Muscle layer of colon (tissue), 2 donors: ENCODE results near the gene AKT1.

Source experiments
- H3K27ac ChIP-seq: one replicate; pipeline ENCODE4 v1.7.0; 2013; ENCODE audit warnings: low read depth, mild to moderate bottlenecking, low read length, moderate library complexity
- H3K27me3 ChIP-seq, 2 donors: one replicate each; pipeline ENCODE4 v1.7.0; 2013; ENCODE audit warnings: low read length in 2 of 2, mild to moderate bottlenecking in 2 of 2; ENCODE audit not compliant: insufficient read depth in 2 of 2, control insufficient read depth in 1 of 2
- H3K36me3 ChIP-seq: one replicate; pipeline ENCODE4 v1.7.0; 2013; ENCODE audit warnings: mild to moderate bottlenecking, low read length; ENCODE audit not compliant: insufficient read depth
- H3K4me1 ChIP-seq: one replicate; pipeline ENCODE4 v1.7.0; 2013; ENCODE audit warnings: mild to moderate bottlenecking, low read length; ENCODE audit not compliant: insufficient read depth
- H3K4me3 ChIP-seq, 2 donors: one replicate each; pipeline ENCODE4 v1.7.0; 2013; ENCODE audit warnings: low read length in 2 of 2, low read depth in 1 of 2, mild to moderate bottlenecking in 1 of 2, moderate library complexity in 1 of 2
- H3K9ac ChIP-seq: one replicate; pipeline ENCODE4 v1.7.0; 2013; ENCODE audit warnings: low read length
- H3K9me3 ChIP-seq: one replicate; pipeline ENCODE4 v1.7.0; 2013; ENCODE audit warnings: mild to moderate bottlenecking, low read length
- donor health status: abdominal sarcoma.
- donor health status: Adenocarcinoma of cecum.

The AKT1 gene

DNA sequence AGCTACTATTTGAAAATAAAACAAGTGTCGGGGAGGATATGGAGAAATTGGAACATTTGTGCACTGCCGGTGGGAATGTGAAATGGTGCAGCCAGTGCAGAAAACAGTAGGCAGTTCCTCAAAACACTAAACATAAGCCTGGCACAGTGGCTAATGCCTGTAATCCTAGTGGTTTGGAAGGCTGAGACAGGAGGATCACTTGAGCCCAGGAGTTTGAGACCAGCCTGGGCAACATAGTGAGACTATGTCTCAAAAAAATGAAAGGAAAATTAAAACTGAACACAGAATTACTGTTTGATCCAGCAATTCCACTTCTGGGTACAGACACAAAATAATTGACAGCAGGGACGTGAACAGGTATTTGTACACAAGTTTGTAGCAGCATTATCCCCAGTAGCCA, 30.0 kb downstream of the AKT1 start:
- peaks cover under 1% of the 10 kb centered on the region for H3K36me3 ChIP-seq
- no peaks in the 10 kb centered on the region for H3K27me3 ChIP-seq
- H3K4me1 ChIP-seq = peaks cover 7% of the 10 kb centered on the region
- no peak overlapping the region for H3K9ac ChIP-seq
- H3K27ac ChIP-seq = no peak overlapping the region
- H3K9me3 ChIP-seq = no peaks in the 10 kb centered on the region
- H3K4me3 ChIP-seq = no peak overlapping the region

DNA sequence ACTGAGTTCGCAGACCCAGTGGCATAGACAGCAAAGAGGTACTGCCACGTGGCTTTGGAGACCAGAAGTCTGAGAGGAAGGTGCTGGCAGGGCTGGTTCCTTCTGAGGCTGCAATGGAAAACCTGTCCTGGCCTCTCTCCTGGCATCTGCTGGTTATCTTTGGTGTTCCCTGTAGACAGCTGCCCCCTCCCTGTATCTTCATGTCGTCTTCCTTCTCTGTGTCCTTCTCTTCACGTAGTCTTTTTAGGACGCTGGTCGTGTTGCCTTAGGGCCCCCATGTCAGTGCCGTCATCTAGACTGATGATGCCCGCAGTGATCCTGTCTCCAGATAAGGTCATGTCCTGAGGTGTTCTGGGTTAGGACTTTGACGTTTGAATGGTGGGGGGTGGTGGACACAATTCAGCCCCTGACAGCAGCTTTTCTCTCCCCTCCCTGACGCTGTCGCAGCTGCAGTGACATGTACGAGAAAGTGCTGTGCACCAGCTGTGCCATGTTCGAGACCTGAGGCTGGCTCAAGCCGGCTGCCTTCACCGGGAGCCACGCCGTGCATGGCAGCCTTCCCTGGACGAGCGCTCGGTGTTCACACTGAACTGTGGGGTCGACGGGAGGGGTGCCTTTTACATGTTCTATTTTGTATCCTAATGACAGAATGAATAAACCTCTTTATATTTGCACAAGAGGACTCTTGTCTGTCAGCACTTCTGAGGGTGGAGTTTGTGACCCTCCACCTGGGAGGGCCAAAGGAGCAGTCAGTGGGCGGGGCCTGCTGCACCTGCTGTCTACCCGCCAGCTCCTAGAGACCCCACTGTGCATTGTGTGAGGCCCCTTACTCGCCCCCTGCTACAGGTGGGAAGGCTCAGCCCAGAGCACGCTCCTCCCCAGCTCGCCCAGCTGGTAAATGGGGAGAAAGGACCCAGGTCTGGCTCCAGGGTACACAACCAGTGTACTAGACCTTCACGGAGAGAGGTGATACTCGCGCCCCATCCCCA, 36.3 kb downstream of the AKT1 start:
- Histone ChIP-seq H3K4me3 (no peak overlapping the region), H3K36me3 (peaks cover 40% of the 10 kb centered on the region), H3K27ac (no peak overlapping the region), H3K4me1 (peaks cover 12% of the 10 kb centered on the region), H3K9ac (no peak overlapping the region), H3K9me3 (no peaks in the 10 kb centered on the region), H3K27me3 (no peaks in the 10 kb centered on the region)

DNA sequence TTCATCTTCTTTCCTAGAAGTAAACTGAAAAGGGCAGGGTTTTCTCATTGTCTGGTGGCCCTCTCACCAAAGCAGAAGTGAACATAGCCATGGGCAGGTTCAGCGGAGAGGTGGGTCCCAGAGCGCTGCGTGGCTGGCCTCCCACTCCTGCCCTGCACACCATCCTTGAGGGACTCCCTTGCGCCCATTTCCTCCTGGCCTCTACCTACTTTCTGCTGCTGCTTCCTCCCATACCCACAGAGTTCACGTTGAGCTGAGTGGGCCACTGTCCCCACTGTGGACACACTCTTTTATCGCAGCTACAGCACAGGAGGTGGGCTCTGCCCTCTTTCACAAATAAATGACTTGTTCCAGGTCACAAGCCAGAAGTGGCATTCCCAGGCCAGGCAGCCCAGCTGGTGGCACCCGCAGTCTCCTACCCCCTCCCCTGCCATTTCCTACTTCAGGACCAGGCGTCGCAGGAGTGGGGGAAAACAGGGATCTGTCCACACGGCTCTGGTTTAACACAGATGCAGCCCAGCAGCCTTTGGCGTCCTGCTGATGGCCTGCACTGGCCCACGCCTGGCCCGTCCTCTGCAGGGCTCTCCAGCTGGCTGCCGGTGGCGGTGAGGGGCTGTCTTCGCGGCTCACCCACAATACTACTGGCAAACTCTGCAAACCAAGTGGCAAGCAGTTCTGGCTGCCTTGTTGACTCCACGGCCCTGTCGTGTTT, 37.7 kb downstream of the AKT1 start:
- Histone ChIP-seq H3K27me3 (no peaks in the 10 kb centered on the region), H3K4me3 (no peak overlapping the region), H3K9ac (no peak overlapping the region), H3K9me3 (no peaks in the 10 kb centered on the region), H3K36me3 (peaks cover 40% of the 10 kb centered on the region), H3K4me1 (peaks cover 19% of the 10 kb centered on the region), H3K27ac (no peak overlapping the region)

DNA sequence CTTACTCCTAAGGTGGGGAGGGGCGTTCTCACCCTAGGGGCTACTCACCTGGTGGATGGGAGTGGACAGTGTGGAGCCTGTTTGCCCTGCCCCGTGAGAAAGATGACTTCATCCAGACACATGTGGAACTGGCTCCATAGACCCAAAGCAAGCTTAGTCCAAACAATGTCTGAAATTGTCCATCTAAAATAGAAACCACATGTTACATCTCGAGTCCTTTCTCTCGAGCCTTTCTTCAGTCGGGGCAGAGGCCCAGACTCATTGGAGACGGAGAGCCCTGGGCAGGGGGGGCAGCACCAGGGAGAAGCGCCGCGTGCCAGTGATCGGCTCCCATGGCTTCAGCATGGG, 38.3 kb downstream of the AKT1 start:
- H3K4me1 ChIP-seq = peaks cover 20% of the 10 kb centered on the region
- peaks cover 40% of the 10 kb centered on the region for H3K36me3 ChIP-seq
- no peaks in the 10 kb centered on the region for H3K9me3 ChIP-seq
- H3K27me3 ChIP-seq = no peaks in the 10 kb centered on the region
- H3K9ac ChIP-seq = no peak overlapping the region
- no peak overlapping the region for H3K27ac ChIP-seq
- H3K4me3 ChIP-seq = no peak overlapping the region

DNA sequence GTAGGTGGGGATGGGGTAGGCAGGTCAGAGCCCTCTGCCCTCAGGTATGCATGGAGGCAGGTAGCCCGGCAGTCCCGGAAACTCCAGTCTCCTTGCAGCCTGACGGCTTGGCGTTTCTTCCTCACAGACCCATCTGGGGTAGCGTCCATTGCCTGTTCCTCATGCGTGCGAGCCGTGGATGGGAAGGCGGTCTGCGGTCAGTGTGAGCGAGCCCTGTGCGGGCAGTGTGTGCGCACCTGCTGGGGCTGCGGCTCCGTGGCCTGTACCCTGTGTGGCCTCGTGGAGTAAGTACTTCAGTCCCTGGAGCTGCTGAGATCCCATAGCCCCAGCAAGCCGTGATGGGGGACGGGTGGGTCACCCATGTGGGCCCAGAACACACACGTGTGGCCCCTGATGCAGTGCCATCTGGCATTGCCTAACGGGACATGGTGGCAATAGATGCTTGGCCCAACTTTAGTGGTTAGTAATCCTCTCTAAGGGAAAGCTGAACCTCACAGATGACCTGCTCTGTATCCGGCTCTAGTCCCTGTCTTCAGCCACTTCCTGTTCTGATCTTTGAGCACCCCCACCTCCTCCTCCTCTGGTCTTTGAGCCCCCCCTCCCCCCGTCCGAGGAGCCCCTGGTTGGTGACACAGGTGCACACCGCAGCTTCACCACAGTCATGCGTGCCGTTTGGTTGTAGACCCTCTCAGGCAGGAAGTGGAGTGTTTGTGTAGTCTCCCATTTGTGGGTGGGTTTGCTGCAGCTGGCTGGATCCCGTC, 38.9 kb downstream of the AKT1 start:
- H3K27ac ChIP-seq = no peak overlapping the region
- no peak overlapping the region for H3K9ac ChIP-seq
- peaks cover 23% of the 10 kb centered on the region for H3K4me1 ChIP-seq
- no peaks in the 10 kb centered on the region for H3K9me3 ChIP-seq
- H3K27me3 ChIP-seq = no peaks in the 10 kb centered on the region
- H3K4me3 ChIP-seq = no peak overlapping the region
- H3K36me3 ChIP-seq = peaks cover 40% of the 10 kb centered on the region

DNA sequence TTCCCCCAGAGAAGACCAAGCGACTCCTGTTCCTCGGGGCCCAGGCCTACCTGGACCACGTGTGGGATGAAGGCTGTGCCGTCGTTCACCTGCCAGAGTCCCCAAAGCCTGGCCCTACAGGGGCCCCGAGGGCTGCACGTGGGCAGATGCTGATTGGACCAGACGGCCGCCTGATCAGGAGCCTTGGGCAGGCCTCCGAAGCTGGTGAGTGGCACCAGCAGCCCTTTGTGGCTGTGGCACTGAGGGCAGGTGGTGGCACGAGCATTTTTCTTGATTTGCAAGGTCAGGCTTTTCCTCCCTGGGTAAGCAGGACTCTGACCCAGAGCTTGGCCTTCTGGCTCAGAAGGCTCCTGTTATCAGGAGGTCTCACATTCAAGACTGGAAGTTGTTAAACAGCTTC, 39.9 kb downstream of the AKT1 start:
- no peaks in the 10 kb centered on the region for H3K27me3 ChIP-seq
- peaks cover 40% of the 10 kb centered on the region for H3K36me3 ChIP-seq
- H3K9me3 ChIP-seq = no peaks in the 10 kb centered on the region
- no peak overlapping the region for H3K4me3 ChIP-seq
- H3K27ac ChIP-seq = no peak overlapping the region
- no peak overlapping the region for H3K9ac ChIP-seq
- peaks cover 23% of the 10 kb centered on the region for H3K4me1 ChIP-seq

DNA sequence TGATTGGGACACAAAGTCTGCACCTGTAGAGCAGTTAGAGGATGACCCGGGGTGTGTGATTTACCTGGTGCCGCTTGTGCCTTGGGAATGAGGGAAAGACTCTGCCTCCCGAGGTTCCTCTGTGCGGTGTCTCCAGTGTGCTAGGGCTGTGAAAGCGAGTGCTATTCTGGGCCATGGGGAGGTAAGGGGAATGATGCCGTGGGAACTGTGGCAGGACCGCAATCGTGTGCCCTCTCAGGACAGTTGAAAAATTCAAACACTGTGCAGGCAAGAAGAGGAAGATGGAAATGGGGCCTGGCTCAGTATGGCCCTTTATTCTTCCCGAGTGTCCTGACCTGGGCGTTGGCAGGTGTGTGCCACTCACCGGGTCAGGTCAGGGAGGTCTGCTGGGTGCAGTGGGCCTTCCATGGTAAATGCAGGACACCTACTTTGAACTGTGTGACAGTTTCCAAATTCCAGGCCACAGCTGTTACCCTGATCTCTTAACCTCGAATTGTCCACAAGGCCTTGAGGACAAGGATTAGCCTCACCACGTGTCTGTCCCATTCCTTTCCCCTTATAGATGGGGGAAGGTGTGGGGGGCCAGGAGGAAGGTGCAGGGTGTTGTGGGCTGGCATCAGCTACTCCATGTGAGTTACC, 41.2 kb downstream of the AKT1 start:
- Histone ChIP-seq H3K9ac (peak overlapping the region; percentile 63), H3K36me3 (peaks cover 34% of the 10 kb centered on the region), H3K27me3 (no peaks in the 10 kb centered on the region), H3K4me1 (peaks cover 28% of the 10 kb centered on the region), H3K4me3 (peak overlapping the region; percentile 68 to 99), H3K27ac (no peak overlapping the region), H3K9me3 (no peaks in the 10 kb centered on the region)

DNA sequence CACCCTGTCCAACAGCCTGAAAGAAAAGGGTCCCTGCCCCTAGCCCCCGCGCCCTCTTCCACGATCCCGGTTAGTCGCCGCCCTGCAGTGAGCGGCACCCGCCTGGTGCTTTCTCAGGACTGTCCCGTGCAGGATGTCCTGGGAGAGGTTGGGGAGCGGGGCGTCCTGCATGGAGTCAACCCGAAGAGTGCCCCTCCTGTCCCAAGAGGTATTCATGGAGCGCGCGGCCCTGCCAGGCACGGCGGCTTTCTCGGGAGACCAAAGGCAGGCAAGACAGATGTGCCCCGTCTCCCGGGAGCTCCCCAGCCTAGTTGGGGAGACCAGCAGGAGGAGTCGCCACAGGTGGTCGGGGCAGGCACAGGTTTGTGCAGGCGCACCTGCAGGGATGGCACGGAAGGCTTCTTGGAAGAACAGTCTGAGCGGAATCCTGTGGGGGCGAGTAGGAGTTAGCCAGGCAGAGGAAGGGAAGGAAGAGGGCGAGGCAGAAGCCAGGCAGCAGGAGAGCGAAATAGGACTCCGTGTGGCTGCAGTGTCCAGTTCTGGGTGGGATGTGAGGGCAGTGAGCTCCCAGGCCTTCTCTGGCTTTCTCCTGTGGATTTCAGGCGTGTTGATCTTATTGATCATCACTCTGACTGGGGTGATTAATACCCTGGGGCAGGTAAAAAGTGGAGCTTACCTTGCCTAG, 41.9 kb downstream of the AKT1 start:
- Histone ChIP-seq H3K9me3 (no peaks in the 10 kb centered on the region), H3K36me3 (peaks cover 30% of the 10 kb centered on the region), H3K27ac (peak overlapping the region; percentile 96), H3K4me1 (peaks cover 33% of the 10 kb centered on the region), H3K4me3 (peak overlapping the region; percentile 68 to 99), H3K9ac (peak overlapping the region; percentile 63), H3K27me3 (no peaks in the 10 kb centered on the region)

DNA sequence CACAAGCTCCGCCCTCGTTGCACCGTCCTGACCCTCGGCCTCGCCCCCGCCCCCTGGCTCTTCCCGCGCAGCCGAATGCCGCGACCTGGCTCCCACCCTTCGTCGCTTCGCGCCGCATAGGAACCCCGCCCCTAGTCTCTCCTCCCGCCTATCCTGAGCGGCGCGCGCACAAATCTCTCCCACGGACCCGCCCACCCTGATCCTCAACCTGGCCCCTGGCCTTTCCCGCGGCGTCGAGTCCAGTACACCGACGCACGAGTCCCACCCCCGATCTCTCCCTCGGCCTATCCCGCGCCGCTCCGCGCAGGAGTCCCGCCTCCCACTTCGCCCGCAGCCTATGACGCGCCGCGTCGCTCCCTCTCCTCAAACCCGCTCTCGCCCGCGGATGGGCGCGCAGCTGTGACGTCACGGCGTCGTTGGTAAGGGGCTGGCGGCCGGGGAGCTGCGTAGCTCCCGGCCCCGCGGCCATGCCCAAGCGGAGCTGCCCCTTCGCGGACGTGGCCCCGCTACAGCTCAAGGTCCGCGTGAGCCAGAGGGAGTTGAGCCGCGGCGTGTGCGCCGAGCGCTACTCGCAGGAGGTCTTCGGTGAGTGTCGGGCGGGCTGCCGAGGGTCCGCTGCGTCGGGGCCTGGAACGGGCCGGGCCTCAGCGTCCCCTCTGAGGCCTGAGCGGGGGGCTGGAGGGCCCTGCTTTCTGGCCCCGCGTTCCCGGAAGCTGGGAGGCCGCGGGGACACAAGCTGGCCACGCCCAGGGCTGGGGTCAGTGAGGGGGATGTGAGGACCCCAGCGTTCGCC, 42.6 kb downstream of the AKT1 start, which contains the start of gene SIVA1:
Gene SIVA1, plus strand, starts transcription at position 413 of the 793 bp plus-strand sequence. Its CDS starts 55 bp downstream, at position 468.
- H3K4me3 ChIP-seq = peak within 1 kb of the TSS; percentile 68 to 99
- H3K4me1 ChIP-seq = peaks cover 35% of the 10 kb centered on the region
- peak within 1 kb of the TSS; percentile 96 for H3K27ac ChIP-seq
- no peaks in the 10 kb centered on the region for H3K27me3 ChIP-seq
- no peaks in the 10 kb centered on the region for H3K9me3 ChIP-seq
- peaks cover 28% of the 10 kb centered on the region for H3K36me3 ChIP-seq
- H3K9ac ChIP-seq = peak within 1 kb of the TSS; percentile 63

DNA sequence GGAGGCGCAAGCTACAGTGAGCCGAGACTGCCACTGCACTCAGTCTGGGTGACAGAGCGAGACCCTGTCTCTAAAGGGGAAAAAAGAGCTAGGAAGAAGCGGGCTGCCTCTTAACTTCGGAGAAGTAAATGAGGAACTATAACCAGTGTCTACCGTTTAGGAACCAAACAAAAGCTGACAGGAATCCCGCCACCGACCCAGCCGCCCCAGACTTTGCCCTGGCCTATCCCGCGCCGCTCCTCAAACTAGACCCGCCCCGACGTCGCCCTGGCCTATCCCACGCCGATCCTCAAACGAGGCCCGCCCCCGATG, 43.2 kb downstream of the AKT1 start:
- Histone ChIP-seq H3K9me3 (no peaks in the 10 kb centered on the region), H3K4me3 (peak overlapping the region; percentile 44 to 63), H3K27ac (peak overlapping the region; percentile 70), H3K4me1 (peaks cover 38% of the 10 kb centered on the region), H3K27me3 (no peaks in the 10 kb centered on the region), H3K9ac (no peak overlapping the region), H3K36me3 (peaks cover 22% of the 10 kb centered on the region)
